K562 (cell line): ENCODE data around the gene MVK. TPM values are rescaled to one million over a fixed set of nuclear protein-coding genes. Genes with fewer than 3 reads are reported as not detected.

Source experiments
- ATAC-seq: fragments of 200-7000 bp; cut with Tn5 transposase; 3 replicates; pipeline ENCODE4 v1.9.1; 2020; ENCODE audit warnings: moderate library complexity
- BruUV-seq: library from RNA; stranded (reverse); fragments of 400-500 nt; replicated peaks from 2 replicates; lab custom pipeline; 2021; lab: Mats Ljungman, UMichigan
- CTCF ChIA-PET: fragments of 300-600 bp; formaldehyde crosslinking; extraction: SDS; loops from one replicate; lab custom pipeline; 2021; ENCODE audit warnings: low intra/inter-chr PET ratio; lab: Yijun Ruan, JAX
- POLR2A ChIA-PET: fragments of 300-600, 350-650 bp; sonication (Branson Sonifier 250); formaldehyde crosslinking; extraction: SDS; loops from one replicate; lab custom pipeline; 2021; ENCODE audit warnings: antibody characterized with exemption, inconsistent platforms; lab: Yijun Ruan, JAX
- DNase-seq, 4 experiments: peaks; one replicate each; pipeline versions ENCODE4 v3.0.0 to v3.0.0-alpha.2; 2011 to 2018; ENCODE audit warnings: low spot score in 3 of 4, mixed read lengths in 3 of 4; ENCODE audit errors: extremely low read depth in 1 of 4
- FAIRE-seq: peaks from 2 replicates; lab custom pipeline; 2011; peaks lifted over from hg19 to GRCh38; lab: Jason Lieb, UNC
- H2AFZ ChIP-seq: 2 replicates; pipeline ENCODE4 v1.6.0; 2011; ENCODE audit warnings: low read depth, low read length, control low read depth, inconsistent platforms
- H3K27ac ChIP-seq: fragments of 200-600 bp; 3 replicates; pipeline ENCODE4 v1.8.0; 2011; ENCODE audit warnings: low read depth, mild to moderate bottlenecking, control low read depth, inconsistent platforms, low read length, moderate library complexity, mixed read lengths; ENCODE audit errors: extremely low read depth
- H3K27me3 ChIP-seq, 2 experiments: fragments of 300-600 bp in 1 of 2; 2 replicates in 1 of 2; 3 replicates in 1 of 2; pipeline versions ENCODE4 v1.6.0 to v1.8.0; 2011; ENCODE audit warnings: inconsistent platforms in 2 of 2, low read length in 2 of 2, mild to moderate bottlenecking in 1 of 2, mixed read lengths in 1 of 2, moderate library complexity in 1 of 2; ENCODE audit not compliant: control insufficient read depth in 2 of 2, insufficient read depth in 2 of 2
- H3K36me3 ChIP-seq: fragments of 300-600 bp; 3 replicates; pipeline ENCODE4 v1.8.0; 2011; ENCODE audit warnings: mild to moderate bottlenecking, low read length, inconsistent platforms; ENCODE audit not compliant: control insufficient read depth, insufficient read depth
- H3K4me1 ChIP-seq, 2 experiments: fragments of 200-600 bp in 1 of 2; replicated peaks in 1 of 2; 2 replicates in 1 of 2; 3 replicates in 1 of 2; pipeline versions ENCODE4 v1.5.1 to v1.8.0; 2011; ENCODE audit warnings: inconsistent platforms in 2 of 2, low read length in 2 of 2, mild to moderate bottlenecking in 1 of 2, mixed read lengths in 1 of 2, moderate library complexity in 1 of 2; ENCODE audit not compliant: control insufficient read depth in 2 of 2, insufficient read depth in 2 of 2
- H3K4me2 ChIP-seq: 2 replicates; pipeline ENCODE4 v1.6.1; 2011; ENCODE audit warnings: low read length, control low read depth, inconsistent platforms, mixed read lengths; ENCODE audit not compliant: insufficient read depth
- H3K4me3 ChIP-seq: fragments of 200-600 bp; sonication (generic), shearing (Covaris generic); 2 replicates; pipeline ENCODE4 v1.5.1; 2016; ENCODE audit warnings: control low read depth, inconsistent platforms
- H3K79me2 ChIP-seq: fragments of 200-600 bp; 3 replicates; pipeline ENCODE4 v1.8.0; 2011; ENCODE audit warnings: low read length, inconsistent platforms; ENCODE audit not compliant: control insufficient read depth, insufficient read depth
- H3K9ac ChIP-seq, 2 experiments: 2 replicates each; pipeline versions ENCODE4 v1.6.0 to v1.6.1; 2011; ENCODE audit warnings: low read depth in 2 of 2, low read length in 2 of 2, control low read depth in 1 of 2, inconsistent platforms in 1 of 2, mild to moderate bottlenecking in 1 of 2, mixed read lengths in 1 of 2; ENCODE audit not compliant: insufficient read depth in 1 of 2
- H3K9me1 ChIP-seq: one replicate; pipeline ENCODE4 v1.6.0; 2011; ENCODE audit warnings: inconsistent platforms, mild to moderate bottlenecking, low read length, moderate library complexity; ENCODE audit not compliant: control insufficient read depth, insufficient read depth
- H3K9me3 ChIP-seq: replicated peaks from 2 replicates; pipeline ENCODE4 v1.5.1; 2011; ENCODE audit warnings: low read depth, low read length, inconsistent platforms; ENCODE audit not compliant: control insufficient read depth, insufficient read depth
- H4K20me1 ChIP-seq: replicated peaks from 2 replicates; pipeline ENCODE4 v1.6.1; 2011; ENCODE audit warnings: low read length, inconsistent platforms, mixed read lengths; ENCODE audit not compliant: control insufficient read depth, insufficient read depth
- ATF1 ChIP-seq, 2 experiments: fragments of 450-650 bp in 1 of 2; IDR thresholded peaks; 2 replicates each; pipeline ENCODE4 v1.6.1; 2016; ENCODE audit warnings: missing compliant biosample characterization in 1 of 2, missing genetic modification characterization in 1 of 2
- CHD4 ChIP-seq: fragments of 200-600 bp; sonication (generic); IDR thresholded peaks from 3 replicates; pipeline ENCODE4 v1.6.1; 2012; ENCODE audit warnings: low read depth, mild to moderate bottlenecking, mixed read lengths, low read length, inconsistent platforms; ENCODE audit not compliant: insufficient read depth, insufficient replicate concordance, poor library complexity, severe bottlenecking
- CREM ChIP-seq: IDR thresholded peaks from 2 replicates; pipeline ENCODE4 v1.6.1; 2014; ENCODE audit warnings: antibody characterized with exemption, low read depth
- ERF ChIP-seq: fragments of 450-650 bp; formaldehyde crosslinking; IDR thresholded peaks from 2 replicates; pipeline ENCODE4 v1.4.0; 2020; ENCODE audit warnings: mild to moderate bottlenecking, mixed read lengths
- HDGF ChIP-seq: fragments of 450-650 bp; IDR thresholded peaks from 2 replicates; pipeline ENCODE4 v1.6.1; 2016
- NCOA1 ChIP-seq: fragments of 450-650 bp; IDR thresholded peaks from 2 replicates; pipeline ENCODE4 v1.6.1; 2016; ENCODE audit warnings: low read depth
- NFXL1 ChIP-seq: fragments of 450-650 bp; formaldehyde crosslinking; IDR thresholded peaks from 2 replicates; pipeline ENCODE4 v1.4.0; 2021; ENCODE audit warnings: mild to moderate bottlenecking
- SMARCC2 ChIP-seq: fragments of 450-650 bp; IDR thresholded peaks from 2 replicates; pipeline ENCODE4 v1.6.1; 2017; ENCODE audit warnings: antibody characterized with exemption, moderate library complexity, mild to moderate bottlenecking, low read depth
- TOE1 ChIP-seq, 2 experiments: fragments of 450-650 bp in 1 of 2; sonication (generic) in 1 of 2; formaldehyde crosslinking in 1 of 2; IDR thresholded peaks; 2 replicates each; pipeline versions ENCODE4 v1.7.1 to v1.8.0; 2016 to 2022; ENCODE audit warnings: borderline replicate concordance in 2 of 2, mild to moderate bottlenecking in 2 of 2, antibody characterized with exemption in 1 of 2, inconsistent platforms in 1 of 2, low read depth in 1 of 2, missing genetic modification reagents in 1 of 2, moderate library complexity in 1 of 2
- ZNF184 ChIP-seq: sonication (generic); formaldehyde crosslinking; IDR thresholded peaks from 2 replicates; pipeline ENCODE4 v1.5.0; 2020; ENCODE audit warnings: missing genetic modification reagents
- ZNF3 ChIP-seq: fragments of 250-450 bp; sonication (Bioruptor Pico); IDR thresholded peaks from 2 replicates; pipeline ENCODE4 v1.5.0; 2021; ENCODE audit warnings: mild to moderate bottlenecking, moderate library complexity
- ZNF354B ChIP-seq: fragments of 250-450 bp; sonication (Bioruptor Pico); IDR thresholded peaks from 2 replicates; pipeline ENCODE4 v1.4.0; 2020
- ZNF589 ChIP-seq: fragments of 200-800 bp; sonication (Bioruptor generic); IDR thresholded peaks from 2 replicates; pipeline ENCODE4 v1.6.1; 2016; ENCODE audit warnings: low read depth, missing genetic modification characterization, missing compliant biosample characterization
- ZNF696 ChIP-seq: fragments of 250-450 bp; sonication (Bioruptor Pico); conservative IDR thresholded peaks from 2 replicates; pipeline ENCODE4 v1.4.0; 2020; ENCODE audit warnings: mild to moderate bottlenecking, moderate library complexity
- WGBS: fragments of 100-300 bp; shearing (Covaris generic); methylation state at CpG from one replicate; pipeline ENCODE4 v1.1.6; 2016; ENCODE audit warnings: low coverage, mixed read lengths; ENCODE audit not compliant: insufficient coverage; ENCODE audit errors: missing lambda C conversion rate; 5-methylcytosine and 5-hydroxymethylcytosine counted together
- in situ Hi-C: fragments of 300-500 bp; cut with MboI; formaldehyde crosslinking; loops from 4 replicates; pipeline ENCODE4 v1.15.0; 2018; ENCODE audit warnings: inconsistent platforms, mixed read lengths
- intact Hi-C: fragments of 100-400 bp; cut with micrococcal nuclease; formaldehyde crosslinking; loops from 2 replicates; pipeline ENCODE4 v1.14.2; 2022
- polyA plus RNA-seq, 8 experiments: library from polyadenylated mRNA; depleted of rRNA in 4 of 8; stranded (reverse) in 5 of 8; unstranded in 3 of 8; fragments of >200 nt; fragmentation: Nextera tagmentation in 2 of 8; fragmentation: Illumina TruSeq in 1 of 8; extraction: Ambion mirVana in 2 of 8; extraction: Trizol in 1 of 8; gene quantifications; 2 replicates each; pipeline versions ENCODE4 v1.2.1 to v1.2.3, GENCODE V29; 2011 to 2014; ENCODE audit warnings: inconsistent platforms in 1 of 8, missing spikeins in 1 of 8
- total RNA-seq, 7 experiments: library from RNA; depleted of rRNA in 6 of 7; stranded (reverse); fragments of >200 nt in 6 of 7; fragmentation: Illumina TruSeq in 2 of 7; extraction: Trizol in 2 of 7; gene quantifications; 2 replicates each; pipeline versions ENCODE4 v1.2.1 to v1.2.3, GENCODE V29; 2011 to 2021; ENCODE audit warnings: low replicate concordance in 1 of 7
- TF ChIP-seq, protein P1 (sequence below): sonication (generic); formaldehyde crosslinking; IDR thresholded peaks from 2 replicates; pipeline ENCODE4 v1.8.1; 2023; ENCODE audit warnings: missing genetic modification reagents, mild to moderate bottlenecking, borderline replicate concordance
- TF ChIP-seq, protein P2 (sequence below): fragments of 450-650 bp; formaldehyde crosslinking; IDR thresholded peaks from 2 replicates; pipeline ENCODE4 v1.4.0; 2022; ENCODE audit warnings: missing genetic modification characterization
- TF ChIP-seq, protein P3 (sequence below): IDR thresholded peaks from 2 replicates; pipeline ENCODE4 v1.6.1; 2011; ENCODE audit not compliant: insufficient read length; ENCODE audit errors: extremely low read depth

MVK gene
- total and polyA plus RNA-seq, 9 of the 15 experiments (the other 6 are each of a cell fraction or from before 2014, with no cell fraction given): 0.41 to 33.6 (median 18.8) TPM

DNA sequence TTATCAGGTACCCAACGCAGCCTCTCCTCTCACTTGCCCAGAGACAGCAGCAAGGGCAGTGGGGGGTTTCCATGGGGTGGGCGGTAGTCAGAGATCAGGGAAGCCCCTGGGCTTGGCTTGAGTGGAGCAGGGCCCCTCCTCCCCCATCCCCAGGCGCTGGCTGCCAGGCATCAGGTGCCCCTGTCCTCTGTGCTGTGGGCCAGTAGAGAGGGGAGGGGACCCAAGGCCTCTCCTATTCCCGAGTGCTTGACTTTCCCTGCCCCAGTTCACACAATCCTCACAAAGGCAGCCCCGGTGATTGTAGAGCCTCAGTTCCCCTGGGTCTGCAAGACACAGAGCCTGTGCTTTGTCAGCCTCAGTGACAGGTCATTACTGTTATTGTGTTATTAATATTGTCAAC lies 57.7 kb downstream of the MVK start:
- Histone ChIP-seq H3K9ac (no peak overlapping the region), H3K4me3 (no peak overlapping the region), H3K9me1 (no peaks in the 10 kb centered on the region), H3K9me3 (no peaks in the 10 kb centered on the region; the same call in 1 of the 2 replicates), H4K20me1 (no peaks in the 10 kb centered on the region), H3K79me2 (no peaks in the 10 kb centered on the region), H3K27me3 (peaks cover 0 to 4% of the 10 kb centered on the region in 2 experiments; a peak in 1 of 5 replicates), H2AFZ (no peak overlapping the region), H3K27ac (no peak overlapping the region), H3K36me3 (no peaks in the 10 kb centered on the region), H3K4me2 (no peak overlapping the region), H3K4me1 (no peaks in the 10 kb centered on the region)
- ATAC-seq: no peak
- intact Hi-C loops: no loop called here
- DNase-seq: no peak
- in situ Hi-C loops: no loop called here
- FAIRE-seq: no peak
- POLR2A ChIA-PET: no interaction called here
- CTCF ChIA-PET: no interaction called here
- no TSS peak for BruUV-seq
- 0% methylated on average over 4 of the region's 5 CpGs for WGBS
- TF ChIP-seq, protein P1, sequence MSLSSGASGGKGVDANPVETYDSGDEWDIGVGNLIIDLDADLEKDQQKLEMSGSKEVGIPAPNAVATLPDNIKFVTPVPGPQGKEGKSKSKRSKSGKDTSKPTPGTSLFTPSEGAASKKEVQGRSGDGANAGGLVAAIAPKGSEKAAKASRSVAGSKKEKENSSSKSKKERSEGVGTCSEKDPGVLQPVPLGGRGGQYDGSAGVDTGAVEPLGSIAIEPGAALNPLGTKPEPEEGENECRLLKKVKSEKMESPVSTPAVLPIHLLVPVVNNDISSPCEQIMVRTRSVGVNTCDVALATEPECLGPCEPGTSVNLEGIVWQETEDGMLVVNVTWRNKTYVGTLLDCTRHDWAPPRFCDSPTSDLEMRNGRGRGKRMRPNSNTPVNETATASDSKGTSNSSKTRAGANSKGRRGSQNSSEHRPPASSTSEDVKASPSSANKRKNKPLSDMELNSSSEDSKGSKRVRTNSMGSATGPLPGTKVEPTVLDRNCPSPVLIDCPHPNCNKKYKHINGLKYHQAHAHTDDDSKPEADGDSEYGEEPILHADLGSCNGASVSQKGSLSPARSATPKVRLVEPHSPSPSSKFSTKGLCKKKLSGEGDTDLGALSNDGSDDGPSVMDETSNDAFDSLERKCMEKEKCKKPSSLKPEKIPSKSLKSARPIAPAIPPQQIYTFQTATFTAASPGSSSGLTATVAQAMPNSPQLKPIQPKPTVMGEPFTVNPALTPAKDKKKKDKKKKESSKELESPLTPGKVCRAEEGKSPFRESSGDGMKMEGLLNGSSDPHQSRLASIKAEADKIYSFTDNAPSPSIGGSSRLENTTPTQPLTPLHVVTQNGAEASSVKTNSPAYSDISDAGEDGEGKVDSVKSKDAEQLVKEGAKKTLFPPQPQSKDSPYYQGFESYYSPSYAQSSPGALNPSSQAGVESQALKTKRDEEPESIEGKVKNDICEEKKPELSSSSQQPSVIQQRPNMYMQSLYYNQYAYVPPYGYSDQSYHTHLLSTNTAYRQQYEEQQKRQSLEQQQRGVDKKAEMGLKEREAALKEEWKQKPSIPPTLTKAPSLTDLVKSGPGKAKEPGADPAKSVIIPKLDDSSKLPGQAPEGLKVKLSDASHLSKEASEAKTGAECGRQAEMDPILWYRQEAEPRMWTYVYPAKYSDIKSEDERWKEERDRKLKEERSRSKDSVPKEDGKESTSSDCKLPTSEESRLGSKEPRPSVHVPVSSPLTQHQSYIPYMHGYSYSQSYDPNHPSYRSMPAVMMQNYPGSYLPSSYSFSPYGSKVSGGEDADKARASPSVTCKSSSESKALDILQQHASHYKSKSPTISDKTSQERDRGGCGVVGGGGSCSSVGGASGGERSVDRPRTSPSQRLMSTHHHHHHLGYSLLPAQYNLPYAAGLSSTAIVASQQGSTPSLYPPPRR (CRISPR knock-in tag): no peak
- TF ChIP-seq ZNF354B (no peak), HDGF (no peak), ZNF184 (no peak), ERF (CRISPR knock-in tag) (no peak), CHD4 (no peak), ZNF3 (no peak), ZNF589 (CRISPR knock-in tag) (no peak), NFXL1 (CRISPR knock-in tag) (no peak), CREM (no peak), TOE1 (IDR thresholded peaks at IDR 0.05; ENCODE audit: borderline replicate concordance) (no peak), TOE1 (CRISPR knock-in tag; IDR thresholded peaks at IDR 0.05; ENCODE audit: borderline replicate concordance, low read depth) (no peak), SMARCC2 (no peak), ATF1 (CRISPR knock-in tag; IDR thresholded peaks at IDR 0.05) (no peak), ATF1 (tag; IDR thresholded peaks at IDR 0.05) (no peak), NCOA1 (no peak), ZNF696 (CRISPR knock-in tag) (no peak)
- TF ChIP-seq, protein P2, sequence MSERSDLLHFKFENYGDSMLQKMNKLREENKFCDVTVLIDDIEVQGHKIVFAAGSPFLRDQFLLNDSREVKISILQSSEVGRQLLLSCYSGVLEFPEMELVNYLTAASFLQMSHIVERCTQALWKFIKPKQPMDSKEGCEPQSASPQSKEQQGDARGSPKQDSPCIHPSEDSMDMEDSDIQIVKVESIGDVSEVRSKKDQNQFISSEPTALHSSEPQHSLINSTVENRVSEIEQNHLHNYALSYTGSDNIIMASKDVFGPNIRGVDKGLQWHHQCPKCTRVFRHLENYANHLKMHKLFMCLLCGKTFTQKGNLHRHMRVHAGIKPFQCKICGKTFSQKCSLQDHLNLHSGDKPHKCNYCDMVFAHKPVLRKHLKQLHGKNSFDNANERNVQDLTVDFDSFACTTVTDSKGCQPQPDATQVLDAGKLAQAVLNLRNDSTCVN (CRISPR knock-in tag): no peak
- TF ChIP-seq, protein P3, sequence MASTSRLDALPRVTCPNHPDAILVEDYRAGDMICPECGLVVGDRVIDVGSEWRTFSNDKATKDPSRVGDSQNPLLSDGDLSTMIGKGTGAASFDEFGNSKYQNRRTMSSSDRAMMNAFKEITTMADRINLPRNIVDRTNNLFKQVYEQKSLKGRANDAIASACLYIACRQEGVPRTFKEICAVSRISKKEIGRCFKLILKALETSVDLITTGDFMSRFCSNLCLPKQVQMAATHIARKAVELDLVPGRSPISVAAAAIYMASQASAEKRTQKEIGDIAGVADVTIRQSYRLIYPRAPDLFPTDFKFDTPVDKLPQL: no peak
